ENCODE data around the gene MIPOL1. TPM values are rescaled to one million over a fixed set of nuclear protein-coding genes. Genes with fewer than 3 reads are reported as not detected.
"Not testable (repeated sequence)": the region's sequence is repeated elsewhere in the genome, so short reads cannot be mapped to it uniquely, and the experiment has no call there.

Gene MIPOL1
- total and polyA plus RNA-seq, 7 donors = 0.77 to 5.6 (median 5.1) TPM

DNA sequence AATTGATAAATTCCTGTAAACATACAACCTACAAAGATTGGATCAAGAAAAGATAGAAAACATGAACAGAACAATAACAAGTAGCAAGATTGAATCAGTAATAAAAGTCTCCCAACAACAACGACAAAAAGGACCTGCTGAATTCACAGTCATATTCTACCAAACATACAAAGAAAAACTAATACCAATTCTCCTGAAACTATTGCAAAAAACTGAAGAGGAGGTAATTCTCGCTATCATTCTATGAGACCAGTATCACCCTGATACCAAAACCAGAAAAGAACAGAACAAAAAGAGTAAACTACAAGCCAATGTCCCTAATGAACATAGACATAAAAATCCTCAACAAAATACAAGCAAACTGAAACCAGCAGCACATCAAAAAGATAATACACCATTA is 39.8 kb upstream of the MIPOL1 start:
- Histone ChIP-seq H3K27me3 (ENCODE audit: insufficient read depth in 3 of 3, low read length in 2 of 3) (no peaks in the 10 kb centered on the region), H3K36me3 (ENCODE audit: insufficient read depth in 1 of 2, low read depth in 1 of 2) (no peaks in the 10 kb centered on the region), H3K9me3 (peaks cover 5% of the 10 kb centered on the region), H3K4me3 (no peak overlapping the region), H3K4me1 (no peaks in the 10 kb centered on the region), H3K27ac (no peak overlapping the region)
- ATAC-seq = no peak
- TF ChIP-seq, protein P1, sequence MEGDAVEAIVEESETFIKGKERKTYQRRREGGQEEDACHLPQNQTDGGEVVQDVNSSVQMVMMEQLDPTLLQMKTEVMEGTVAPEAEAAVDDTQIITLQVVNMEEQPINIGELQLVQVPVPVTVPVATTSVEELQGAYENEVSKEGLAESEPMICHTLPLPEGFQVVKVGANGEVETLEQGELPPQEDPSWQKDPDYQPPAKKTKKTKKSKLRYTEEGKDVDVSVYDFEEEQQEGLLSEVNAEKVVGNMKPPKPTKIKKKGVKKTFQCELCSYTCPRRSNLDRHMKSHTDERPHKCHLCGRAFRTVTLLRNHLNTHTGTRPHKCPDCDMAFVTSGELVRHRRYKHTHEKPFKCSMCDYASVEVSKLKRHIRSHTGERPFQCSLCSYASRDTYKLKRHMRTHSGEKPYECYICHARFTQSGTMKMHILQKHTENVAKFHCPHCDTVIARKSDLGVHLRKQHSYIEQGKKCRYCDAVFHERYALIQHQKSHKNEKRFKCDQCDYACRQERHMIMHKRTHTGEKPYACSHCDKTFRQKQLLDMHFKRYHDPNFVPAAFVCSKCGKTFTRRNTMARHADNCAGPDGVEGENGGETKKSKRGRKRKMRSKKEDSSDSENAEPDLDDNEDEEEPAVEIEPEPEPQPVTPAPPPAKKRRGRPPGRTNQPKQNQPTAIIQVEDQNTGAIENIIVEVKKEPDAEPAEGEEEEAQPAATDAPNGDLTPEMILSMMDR (IDR thresholded peaks at IDR 0.05) = no peak
- intact Hi-C loops (cut with DNase I) = no loop called here
- 89 to 93% (median 92%) methylated on average over 2 of the region's 2 CpGs for WGBS, 3 donors
- no peak for DNase-seq

DNA sequence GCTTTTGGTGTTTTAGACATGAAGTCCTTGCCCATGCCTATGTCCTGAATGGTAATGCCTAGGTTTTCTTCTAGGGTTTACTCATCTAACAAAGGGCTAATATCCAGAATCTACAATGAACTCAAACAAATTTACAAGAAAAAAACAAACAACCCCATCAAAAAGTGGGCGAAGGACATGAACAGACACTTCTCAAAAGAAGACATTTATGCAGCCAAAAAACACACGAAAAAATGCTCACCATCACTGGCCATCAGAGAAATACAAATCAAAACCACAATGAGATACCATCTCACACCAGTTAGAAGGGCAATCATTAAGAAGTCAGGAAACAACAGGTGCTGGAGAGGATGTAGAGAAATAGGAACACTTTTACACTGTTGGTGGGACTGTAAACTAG is 35.4 kb upstream of the MIPOL1 start:
- H3K4me1 ChIP-seq; H3K9me3 ChIP-seq; H3K36me3 ChIP-seq (ENCODE audit: insufficient read depth in 1 of 2, low read depth in 1 of 2); ATAC-seq; H3K4me3 ChIP-seq; DNase-seq; H3K27ac ChIP-seq; intact Hi-C loops (cut with DNase I); H3K27me3 ChIP-seq (ENCODE audit: insufficient read depth in 3 of 3, low read length in 2 of 3): not testable (repeated sequence)
- WGBS, 3 donors = no CpG with 5 or more reads among the region's 2 CpGs

DNA sequence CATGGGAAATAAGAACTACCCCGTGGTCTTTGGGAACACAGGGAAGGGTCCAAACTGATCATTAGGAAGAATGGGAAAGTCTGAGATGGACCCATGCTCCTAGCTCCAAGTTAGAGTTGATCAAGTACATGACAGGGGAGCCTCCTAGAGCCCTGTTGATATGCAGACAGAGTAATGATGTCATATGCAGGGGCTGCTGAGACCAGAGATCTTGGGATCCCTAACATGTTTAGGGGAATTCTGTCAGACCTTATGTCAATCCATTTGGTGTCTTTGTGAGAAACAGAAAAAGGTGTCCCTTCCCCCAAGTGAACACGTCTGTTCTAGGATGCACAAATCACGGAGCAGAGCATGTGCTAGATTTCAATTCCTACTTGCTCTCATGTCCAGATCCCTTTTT is 31.9 kb upstream of the MIPOL1 start:
- no peaks in the 10 kb centered on the region for H3K27me3 ChIP-seq (ENCODE audit: insufficient read depth in 3 of 3, low read length in 2 of 3)
- intact Hi-C loops (cut with DNase I) = no loop called here
- H3K36me3 ChIP-seq (ENCODE audit: insufficient read depth in 1 of 2, low read depth in 1 of 2) = no peaks in the 10 kb centered on the region
- H3K27ac ChIP-seq = no peak overlapping the region
- 73 to 80% (median 74%) methylated on average over 3 of the region's 3 CpGs for WGBS, 3 donors
- TF ChIP-seq, protein P1 (IDR thresholded peaks at IDR 0.05) = no peak
- H3K4me3 ChIP-seq = no peak overlapping the region
- no peaks in the 10 kb centered on the region for H3K9me3 ChIP-seq
- H3K4me1 ChIP-seq = no peaks in the 10 kb centered on the region
- DNase-seq (no peak), ATAC-seq (no peak)

DNA sequence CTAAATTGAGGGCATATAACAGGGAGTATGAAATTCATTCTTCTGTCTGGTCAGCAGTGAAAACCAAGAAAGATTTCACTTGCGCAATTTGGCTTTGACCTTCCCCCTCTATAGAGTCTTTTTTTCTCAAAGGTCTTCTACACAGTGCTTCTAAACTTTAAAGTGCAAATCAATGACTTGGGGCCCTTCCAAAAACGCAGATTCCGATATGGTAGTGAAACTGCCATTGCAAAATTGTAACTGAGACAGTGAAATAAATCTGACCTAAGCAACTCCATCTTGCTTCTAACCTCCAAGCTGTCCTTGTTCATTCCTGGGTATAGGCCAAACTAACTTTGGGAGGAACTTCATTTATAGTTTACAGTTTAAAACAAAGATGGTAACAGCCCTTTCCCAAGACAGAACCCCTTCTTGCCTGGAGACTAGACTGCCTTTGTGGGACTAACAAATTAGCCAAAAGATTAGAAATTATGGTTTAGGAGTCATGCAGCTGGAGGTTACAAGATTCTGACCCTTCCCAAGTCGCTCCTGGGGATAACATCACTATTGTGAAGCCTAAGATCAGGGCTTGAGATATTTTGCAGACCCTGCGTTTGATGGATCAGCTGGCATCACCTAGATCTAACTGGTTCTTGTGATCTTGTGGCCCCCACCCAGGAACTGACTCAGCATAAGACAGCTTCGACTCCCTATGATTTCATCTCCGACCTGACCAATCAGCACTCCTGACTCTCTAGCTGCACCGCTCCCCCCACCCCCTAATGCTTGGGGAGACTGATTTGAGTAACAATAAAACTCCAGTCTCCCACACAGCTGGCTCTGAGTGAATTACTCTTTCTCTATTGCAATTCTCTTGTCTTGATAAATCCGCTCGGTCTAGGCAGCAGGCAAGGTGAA is 30.3 kb upstream of the MIPOL1 start:
- H3K4me1 ChIP-seq = peaks cover 4% of the 10 kb centered on the region
- 66 to 74% (median 72%) methylated on average over 10 of the region's 10 CpGs for WGBS, 3 donors
- no peaks in the 10 kb centered on the region for H3K9me3 ChIP-seq
- H3K36me3 ChIP-seq (ENCODE audit: insufficient read depth in 1 of 2, low read depth in 1 of 2) = no peaks in the 10 kb centered on the region
- ATAC-seq (no peak), DNase-seq (no peak)
- no peak overlapping the region for H3K27ac ChIP-seq
- TF ChIP-seq, protein P1 (IDR thresholded peaks at IDR 0.05) = no peak
- no peak overlapping the region for H3K4me3 ChIP-seq
- intact Hi-C loops (cut with DNase I) = no loop called here
- H3K27me3 ChIP-seq (ENCODE audit: insufficient read depth in 3 of 3, low read length in 2 of 3) = no peaks in the 10 kb centered on the region

DNA sequence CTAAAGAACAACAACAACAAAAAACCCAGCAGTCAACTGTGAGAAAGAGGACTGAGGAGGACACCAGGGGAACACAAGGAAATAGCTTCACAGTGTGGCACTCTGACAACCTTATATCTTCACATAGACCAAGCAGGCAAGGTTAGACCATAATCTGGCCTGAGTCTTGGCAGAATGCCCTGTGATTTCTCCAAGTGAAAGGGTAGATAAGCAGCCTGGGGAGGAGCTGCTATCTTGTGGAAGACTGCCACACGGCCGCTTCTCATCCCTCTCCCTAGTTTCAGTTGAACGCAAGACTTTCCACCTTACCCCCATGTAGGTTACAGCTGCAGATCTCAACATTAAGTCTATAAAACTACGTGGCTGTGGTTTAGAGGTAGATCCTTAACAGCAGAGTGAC is 29.0 kb upstream of the MIPOL1 start:
- Histone ChIP-seq H3K27me3 (ENCODE audit: insufficient read depth in 3 of 3, low read length in 2 of 3) (no peaks in the 10 kb centered on the region), H3K9me3 (no peaks in the 10 kb centered on the region), H3K4me1 (peaks cover 14% of the 10 kb centered on the region), H3K36me3 (ENCODE audit: insufficient read depth in 1 of 2, low read depth in 1 of 2) (no peaks in the 10 kb centered on the region), H3K4me3 (no peak overlapping the region), H3K27ac (no peak overlapping the region)
- WGBS, 3 donors = 91 to 92% (median 91%) methylated on average over 4 of the region's 4 CpGs
- DNase-seq = no peak
- TF ChIP-seq, protein P1 (IDR thresholded peaks at IDR 0.05) = no peak
- no peak for ATAC-seq
- intact Hi-C loops (cut with DNase I) = no loop called here

Data from psoas muscle (tissue), 8 donors.